ENCODE results near the gene CACNG5.
"Not testable (repeated sequence)": the region's sequence is repeated elsewhere in the genome, so short reads cannot be mapped to it uniquely, and the experiment has no call there.

The CACNG5 gene

DNA sequence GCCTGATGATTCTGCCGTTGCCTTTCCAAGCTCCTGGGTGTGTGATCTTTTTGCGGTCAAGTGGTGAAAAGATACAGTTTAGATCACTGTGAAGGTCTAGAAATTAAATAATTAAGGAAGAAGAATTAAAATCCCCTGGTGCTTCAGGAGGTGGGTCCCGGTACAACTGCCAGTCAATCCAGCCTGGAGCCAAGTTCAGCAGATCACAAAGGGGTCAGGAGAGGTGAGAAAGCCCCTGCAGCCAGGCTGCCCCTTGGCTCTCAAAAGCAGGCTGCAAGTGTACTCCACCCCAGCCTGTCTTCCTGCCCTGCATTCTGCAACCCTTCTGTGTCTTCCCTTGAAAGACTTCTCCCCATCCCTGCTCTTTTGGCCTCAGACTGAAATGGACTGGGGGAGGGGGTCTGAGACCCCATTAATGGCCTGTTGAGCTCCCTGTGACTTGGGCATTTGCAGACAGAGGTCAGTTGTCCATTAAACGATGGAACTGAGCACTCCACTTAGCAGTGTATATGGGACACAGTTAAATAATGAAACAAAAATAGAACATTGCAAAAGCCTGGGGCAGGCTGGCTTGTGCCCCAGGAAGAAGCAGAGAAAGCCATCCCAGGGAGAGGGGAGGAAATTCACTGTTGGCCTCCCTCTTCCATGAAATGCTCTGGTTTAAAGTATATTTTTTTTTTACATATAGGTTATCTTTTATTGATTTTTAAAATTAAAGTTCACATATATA lies 15.1 kb downstream of the CACNG5 start:
- no peak for DNase-seq

DNA sequence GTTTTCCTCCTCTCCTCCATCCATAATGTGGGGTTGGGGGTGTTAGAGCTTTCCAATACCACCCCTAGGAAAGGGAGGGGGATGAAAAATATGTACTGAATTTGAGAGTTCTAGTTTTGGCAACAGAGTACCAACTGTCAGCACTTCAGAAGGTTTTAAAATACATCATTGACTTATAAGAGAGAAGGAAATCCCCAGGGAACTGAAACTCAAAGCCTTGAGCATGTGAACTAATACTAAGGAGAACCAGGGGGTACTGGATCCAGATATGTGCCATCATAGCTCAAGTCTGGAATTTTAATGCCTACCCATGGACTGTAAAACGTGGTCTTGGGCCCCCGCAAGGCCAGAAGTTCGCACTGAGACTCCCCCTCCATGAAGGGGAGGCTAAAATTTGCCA lies 15.8 kb downstream of the CACNG5 start:
- DNase-seq: no peak

GRCh38 chr17:66855204-66855603 lies 20.3 kb downstream of the CACNG5 start:
- DNase-seq: no peak

- DNase-seq: no peak
Measured at GRCh38 chr17:66858226-66859083, 23.5 kb downstream of the CACNG5 start.

DNA sequence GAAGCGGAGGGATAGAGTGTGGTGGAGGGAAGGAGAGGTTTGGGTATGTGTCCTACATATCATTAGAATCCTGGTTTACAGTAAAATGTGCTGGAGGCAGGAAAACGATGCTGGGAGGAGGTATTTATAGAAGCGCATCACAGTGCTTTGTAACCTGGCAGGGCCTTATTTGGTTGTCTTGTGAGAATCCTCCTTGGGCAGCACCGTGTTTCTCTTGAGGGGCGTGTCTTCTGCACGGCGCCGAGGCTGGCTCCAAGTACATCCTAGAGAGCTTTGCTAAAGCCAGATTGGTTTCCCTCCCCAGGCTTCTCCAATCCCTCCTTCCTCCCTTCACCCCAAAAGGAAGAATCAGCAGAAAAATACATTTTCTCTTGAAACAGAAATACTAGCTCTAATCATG lies 24.4 kb downstream of the CACNG5 start:
- no peak for DNase-seq

- DNase-seq: no peak
Measured at GRCh38 chr17:66860204-66860603, 25.3 kb downstream of the CACNG5 start.

- no peak for DNase-seq
Measured at GRCh38 chr17:66863820-66864219, 28.9 kb downstream of the CACNG5 start.

DNA sequence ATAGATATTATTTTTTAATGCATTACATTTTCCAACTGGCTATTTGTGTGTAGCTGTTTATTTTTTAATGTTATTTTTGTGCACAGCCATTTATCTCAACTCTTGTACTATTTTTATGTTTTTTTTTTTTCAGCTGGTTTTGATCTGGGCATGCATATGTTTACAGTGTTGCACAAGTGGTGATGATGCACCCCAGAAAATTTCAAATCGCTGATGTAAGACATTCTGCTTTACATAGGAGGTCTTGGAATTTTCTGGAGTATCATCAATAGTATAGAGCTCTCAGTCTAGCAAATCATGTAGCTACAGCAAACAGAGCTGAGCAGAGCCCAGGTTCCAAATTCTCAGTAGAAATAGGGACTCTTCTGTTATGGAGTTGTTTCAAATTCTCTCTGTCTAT lies 30.2 kb downstream of the CACNG5 start:
- DNase-seq: no peak

DNA sequence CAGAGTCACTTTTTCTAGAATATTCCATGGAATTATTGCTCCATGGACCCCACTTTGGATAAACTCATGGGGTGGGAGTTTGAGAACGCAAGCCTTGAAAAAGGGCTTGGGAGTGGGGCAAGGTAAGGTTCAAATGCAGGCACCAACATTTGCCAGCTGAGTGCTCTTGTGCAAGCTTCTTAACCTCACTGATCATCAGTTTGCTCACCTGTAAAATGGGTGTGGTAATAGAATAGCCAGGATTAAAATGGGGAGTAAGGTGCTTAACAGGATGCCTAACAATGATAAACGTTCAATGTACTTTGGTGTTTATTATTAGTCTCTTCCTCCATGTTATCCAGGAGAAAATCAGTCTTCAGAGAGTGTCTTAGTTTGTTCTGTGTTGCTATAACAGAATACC lies 39.0 kb downstream of the CACNG5 start:
- no peak for DNase-seq

- no peak for DNase-seq
Measured at GRCh38 chr17:66884931-66885330, 50.0 kb downstream of the CACNG5 start.

DNA sequence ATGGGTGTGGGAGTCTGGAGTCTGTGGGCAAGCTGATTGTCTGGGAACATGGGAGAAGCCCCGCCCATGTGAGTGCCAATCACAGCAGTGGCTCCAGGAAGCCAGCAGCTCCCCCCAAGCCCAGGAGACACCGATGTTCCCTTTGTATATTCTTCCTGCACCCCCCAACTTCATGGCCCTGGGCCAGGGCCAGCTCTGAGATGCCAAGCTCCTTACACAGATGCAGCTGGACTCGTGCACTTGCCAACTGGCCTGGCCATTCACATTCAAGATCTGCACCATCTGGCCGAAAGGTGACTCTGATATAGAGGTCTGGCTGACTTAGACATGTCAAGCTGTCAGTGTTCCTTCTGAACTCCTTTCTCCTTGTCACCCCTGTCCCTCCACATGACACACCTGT lies 50.5 kb downstream of the CACNG5 start:
- no peak for DNase-seq

DNA sequence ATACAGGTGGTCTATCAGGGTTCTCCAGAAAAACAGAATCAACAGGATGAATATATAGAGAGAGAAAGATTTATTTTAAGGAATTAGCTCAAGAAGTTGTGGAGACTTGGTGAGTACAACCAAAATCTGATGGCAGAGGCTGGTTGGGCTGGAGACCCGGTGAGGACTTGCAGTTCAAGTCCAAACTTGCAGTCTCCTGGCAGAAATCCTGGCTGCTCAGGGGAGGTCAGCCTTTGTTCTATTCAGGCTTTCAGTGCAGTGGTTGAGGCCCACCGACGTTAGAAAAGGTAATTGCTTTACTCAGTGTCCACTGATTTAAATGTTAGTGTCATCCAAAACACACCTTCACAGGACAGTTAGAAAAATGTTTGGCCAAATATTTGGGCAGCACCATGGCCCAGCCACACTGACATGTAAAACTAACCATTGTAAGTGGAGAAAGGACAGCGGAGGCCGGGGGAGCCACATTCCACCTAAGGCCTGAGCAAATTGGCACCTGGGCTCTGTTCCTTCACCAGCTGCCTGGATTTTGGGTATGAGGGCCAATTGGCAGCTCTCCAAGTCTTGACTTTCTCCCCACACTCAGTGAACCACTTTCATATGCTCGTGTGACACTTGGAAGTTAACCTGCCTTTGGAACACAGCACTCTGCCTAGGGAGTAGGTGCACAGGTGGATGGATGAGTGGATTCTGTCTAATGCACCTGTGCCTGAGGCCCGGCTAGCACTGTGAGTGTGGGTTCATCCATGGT lies 54.7 kb downstream of the CACNG5 start:
- no peak for DNase-seq

- DNase-seq: no peak
Measured at GRCh38 chr17:66892246-66892645, 57.3 kb downstream of the CACNG5 start.

- no peak for DNase-seq
Measured at GRCh38 chr17:66893382-66893781, 58.5 kb downstream of the CACNG5 start.

DNA sequence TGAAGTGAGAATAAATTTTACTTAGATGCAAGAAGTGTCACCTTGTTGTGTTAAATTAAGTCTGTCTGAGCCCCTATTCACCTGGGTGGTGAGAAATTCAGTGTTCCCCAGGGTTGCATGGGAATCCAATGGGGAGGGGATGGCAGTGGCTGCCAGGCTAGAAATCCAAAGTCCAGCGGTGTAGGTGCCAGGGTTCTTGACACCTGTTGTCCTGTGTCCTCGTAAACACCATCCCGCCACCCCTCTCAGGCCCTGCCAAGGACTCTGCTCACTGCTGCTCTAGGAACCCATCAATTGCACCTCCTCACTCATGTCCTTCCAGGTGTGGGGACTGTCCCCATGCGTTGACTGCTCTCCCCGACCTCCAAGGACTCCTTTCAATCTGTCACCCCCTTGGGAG lies 58.9 kb downstream of the CACNG5 start:
- DNase-seq: no peak

DNA sequence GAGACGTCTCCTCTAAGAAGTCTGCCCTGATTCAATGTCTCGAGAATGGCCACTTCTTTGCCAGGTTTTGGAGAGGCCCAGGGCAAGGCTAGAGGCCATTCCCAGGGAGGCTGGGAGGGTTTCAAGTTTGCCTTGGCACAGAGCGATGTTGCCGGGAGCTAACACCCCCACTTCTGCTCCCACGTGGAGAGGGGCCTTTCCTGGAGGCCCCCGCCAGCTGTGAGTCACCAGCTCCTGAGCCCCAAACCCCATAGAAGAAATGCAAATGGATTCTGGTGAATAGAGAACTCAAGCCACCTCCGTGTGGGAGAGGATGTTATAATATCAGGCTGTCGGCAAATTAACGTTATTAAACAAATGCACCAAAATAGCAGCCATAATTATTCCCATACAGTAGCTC lies 62.2 kb downstream of the CACNG5 start:
- DNase-seq: no peak

GRCh38 chr17:66898536-66898935 lies 63.6 kb downstream of the CACNG5 start:
- DNase-seq: no peak

DNA sequence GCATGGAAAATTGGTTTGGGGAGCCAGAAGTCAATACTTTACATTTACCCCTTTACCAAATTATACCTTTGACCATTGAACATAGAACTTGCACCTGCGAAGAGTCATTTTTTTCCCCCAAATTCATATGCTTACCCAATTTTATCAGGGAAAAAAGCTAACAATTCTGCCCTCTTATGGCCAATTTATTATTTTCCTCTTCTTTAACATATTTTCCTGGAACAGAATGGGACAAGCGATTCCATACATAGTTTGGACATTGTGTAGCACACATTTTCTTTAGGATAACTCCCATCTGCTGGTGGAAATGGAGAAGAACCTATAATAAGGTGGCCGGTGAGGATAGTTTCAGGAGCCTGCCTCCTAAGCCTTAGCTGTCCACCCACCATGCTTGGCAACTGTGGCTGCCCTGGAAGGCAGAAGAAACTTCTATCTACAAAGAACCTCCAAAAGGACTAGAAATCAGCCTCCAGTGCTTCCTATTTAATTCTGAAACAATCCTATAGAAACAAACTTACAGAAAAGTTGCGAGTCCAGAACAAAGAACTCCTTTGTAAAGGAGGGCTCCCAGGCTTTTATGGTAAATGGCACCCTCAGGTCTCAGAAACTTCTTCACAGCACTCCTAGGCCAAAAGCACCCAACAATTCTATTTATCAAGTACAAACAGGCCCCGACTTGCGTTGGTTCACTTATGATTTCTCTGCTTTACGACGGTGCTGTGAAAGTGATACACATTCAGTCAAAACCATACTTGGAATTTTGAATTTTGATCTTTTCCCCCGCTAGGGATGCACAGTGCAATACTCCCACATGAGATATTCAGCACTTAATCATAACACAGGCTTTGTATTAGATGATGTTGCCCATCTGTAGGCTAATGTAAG lies 65.5 kb downstream of the CACNG5 start:
- DNase-seq: no peak

DNA sequence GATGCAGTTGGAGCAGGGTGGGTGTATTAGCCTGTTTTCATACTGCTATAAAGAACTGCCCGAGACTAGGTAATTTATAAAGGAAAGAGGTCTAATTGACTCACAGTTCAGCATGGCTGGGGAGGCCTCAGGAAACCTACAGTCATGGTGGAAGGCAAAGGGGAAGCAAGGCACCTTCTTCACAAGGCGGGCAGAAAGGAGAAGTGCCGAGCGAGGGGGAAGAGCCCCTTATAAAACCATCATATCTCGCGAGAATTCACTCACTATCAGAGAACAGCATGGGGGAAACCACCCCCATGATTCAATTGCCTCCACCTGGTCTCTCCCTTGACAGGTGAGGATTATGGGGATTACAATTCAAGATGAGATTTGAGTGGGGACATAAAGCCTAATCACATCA lies 68.4 kb downstream of the CACNG5 start:
- DNase-seq: not testable (repeated sequence)

DNA sequence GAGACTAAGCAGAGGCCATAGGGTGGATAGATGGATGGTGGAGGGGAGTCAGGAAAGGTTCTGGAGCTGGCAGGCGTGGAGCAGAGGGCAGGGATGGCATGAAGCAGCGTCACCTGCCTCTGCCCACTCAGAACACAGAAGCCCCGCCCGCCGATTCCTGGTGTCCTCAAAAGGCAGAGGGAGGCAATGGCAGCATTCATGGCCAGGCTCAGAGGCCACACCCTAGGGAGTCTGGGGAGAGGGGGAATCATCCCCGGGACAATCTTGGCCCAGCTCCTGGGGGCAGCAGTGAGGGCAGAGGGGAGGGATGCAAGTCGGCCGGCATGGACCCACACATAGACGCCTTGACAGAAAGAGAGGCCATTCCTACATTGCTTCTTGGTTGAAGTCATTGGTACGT lies 68.9 kb downstream of the CACNG5 start:
- DNase-seq: no peak

GRCh38 chr17:66904760-66905624 lies 70.1 kb downstream of the CACNG5 start:
- no peak for DNase-seq
